K562 (cell line): ENCODE results near the gene GPR27. TPM values are rescaled to one million over a fixed set of nuclear protein-coding genes. Genes with fewer than 3 reads are reported as not detected.
A peak's percentile ranks its signal among the peaks of the same experiment; 100 is the strongest.

Source experiments
- FIP1L1 ChIP-seq: fragments of 200-400 bp; formaldehyde crosslinking; IDR thresholded peaks from 2 replicates; pipeline ENCODE4 v1.6.1; 2018; ENCODE audit warnings: mild to moderate bottlenecking, low read depth, low read length; ENCODE audit not compliant: poor library complexity, severe bottlenecking
- FOSL1 ChIP-seq: fragments of 200-800 bp; sonication (Bioruptor generic); conservative IDR thresholded peaks from 2 replicates; pipeline ENCODE4 v1.6.1; 2016; ENCODE audit warnings: missing genetic modification characterization, missing compliant biosample characterization
- JUND ChIP-seq, 2 experiments: IDR thresholded peaks; 2 replicates in 1 of 2; 3 replicates in 1 of 2; pipeline ENCODE4 v1.6.1; 2011; ENCODE audit warnings: borderline replicate concordance in 2 of 2, low read depth in 2 of 2, low read length in 2 of 2, improper control_type of control experiment in 1 of 2, missing biosample characterization in 1 of 2, missing genetic modification characterization in 1 of 2, missing genetic modification reagents in 1 of 2
- NFIX ChIP-seq: fragments of 250-450 bp; sonication (Bioruptor Pico); IDR thresholded peaks from 2 replicates; pipeline ENCODE4 v1.4.0; 2020; ENCODE audit warnings: low read depth, mild to moderate bottlenecking, moderate library complexity
- SPI1 ChIP-seq: IDR thresholded peaks from 2 replicates; pipeline ENCODE4 v1.6.1; 2011; ENCODE audit warnings: low read depth, low read length, control low read depth, borderline replicate concordance
- TGIF2 ChIP-seq: sonication (generic); formaldehyde crosslinking; IDR thresholded peaks from 2 replicates; pipeline ENCODE4 v1.8.1; 2022; ENCODE audit warnings: mild to moderate bottlenecking, missing genetic modification reagents, moderate library complexity
- USF1 ChIP-seq: sonication (generic); formaldehyde crosslinking; IDR thresholded peaks from 2 replicates; pipeline ENCODE4 v1.9.0; 2022; ENCODE audit warnings: mild to moderate bottlenecking, missing genetic modification reagents
- YY1 ChIP-seq, 3 experiments: IDR thresholded peaks; 2 replicates each; pipeline ENCODE4 v1.6.1; 2011; ENCODE audit warnings: low read length in 2 of 3, mild to moderate bottlenecking in 2 of 3, moderate library complexity in 2 of 3, borderline replicate concordance in 1 of 3, control low read depth in 1 of 3, low read depth in 1 of 3; ENCODE audit not compliant: insufficient read depth in 3 of 3, insufficient replicate concordance in 2 of 3, control insufficient read depth in 1 of 3, insufficient read length in 1 of 3; ENCODE audit errors: extremely low read depth in 1 of 3
- ZBTB7A ChIP-seq: IDR thresholded peaks from 2 replicates; pipeline ENCODE4 v1.6.1; 2011; ENCODE audit warnings: low read depth, mild to moderate bottlenecking, low read length, moderate library complexity, borderline replicate concordance; ENCODE audit not compliant: control insufficient read depth
- ZNF224 ChIP-seq: sonication (generic); formaldehyde crosslinking; IDR thresholded peaks from 2 replicates; pipeline ENCODE4 v1.8.0; 2022; ENCODE audit warnings: mild to moderate bottlenecking, missing genetic modification reagents
- polyA plus RNA-seq, 8 experiments: library from polyadenylated mRNA; depleted of rRNA in 4 of 8; stranded (reverse) in 5 of 8; unstranded in 3 of 8; fragments of >200 nt; fragmentation: Nextera tagmentation in 2 of 8; fragmentation: Illumina TruSeq in 1 of 8; extraction: Ambion mirVana in 2 of 8; extraction: Trizol in 1 of 8; gene quantifications; 2 replicates each; pipeline versions ENCODE4 v1.2.1 to v1.2.3, GENCODE V29; 2011 to 2014; ENCODE audit warnings: inconsistent platforms in 1 of 8, missing spikeins in 1 of 8
- total RNA-seq, 7 experiments: library from RNA; depleted of rRNA in 6 of 7; stranded (reverse); fragments of >200 nt in 6 of 7; fragmentation: Illumina TruSeq in 2 of 7; extraction: Trizol in 2 of 7; gene quantifications; 2 replicates each; pipeline versions ENCODE4 v1.2.1 to v1.2.3, GENCODE V29; 2011 to 2021; ENCODE audit warnings: low replicate concordance in 1 of 7
- TF ChIP-seq, protein P1 (sequence below), 2 experiments: fragments of 450-650 bp in 1 of 2; sonication (generic) in 1 of 2; formaldehyde crosslinking in 1 of 2; IDR thresholded peaks in 1 of 2; conservative IDR thresholded peaks in 1 of 2; 2 replicates each; pipeline versions ENCODE4 v1.6.1 to v1.8.1; 2016 to 2023; ENCODE audit warnings: mild to moderate bottlenecking in 2 of 2, moderate library complexity in 2 of 2, inconsistent platforms in 1 of 2, missing genetic modification reagents in 1 of 2
- TF ChIP-seq, protein P2 (sequence below): fragments of 450-650 bp; formaldehyde crosslinking; IDR thresholded peaks from 2 replicates; pipeline ENCODE4 v1.4.0; 2020; ENCODE audit warnings: mild to moderate bottlenecking, mixed read lengths

The GPR27 gene
- total and polyA plus RNA-seq, 9 of the 15 experiments (the other 6 are each of a cell fraction or from before 2014, with no cell fraction given) = not detected

GRCh38 chr3:71725271-71725991 lies 28.2 kb upstream of the GPR27 start, which contains the start of gene EIF4E3 (continued):
- TF ChIP-seq JUND (IDR thresholded peaks at IDR 0.05; ENCODE audit: borderline replicate concordance, low read depth, low read length) (peak; percentile 26; the same call in 1 of the 2 replicates), JUND (tag; IDR thresholded peaks at IDR 0.05; ENCODE audit: borderline replicate concordance, low read depth, low read length) (no peak), NFIX (CRISPR knock-in tag) (no peak), YY1 (IDR thresholded peaks at IDR 0.05; ENCODE audit: borderline replicate concordance in 1 of 3, control insufficient read depth in 1 of 3, extremely low read depth in 1 of 3, insufficient read depth in 3 of 3, insufficient read length in 1 of 3, insufficient replicate concordance in 2 of 3, low read depth in 1 of 3, low read length in 2 of 3) (peak in 1 of 3 experiments; percentile 77), FIP1L1 (no peak), ZBTB7A (peak; percentile 13; the same call in 1 of the 2 replicates), ZNF224 (CRISPR knock-in tag) (no peak), TGIF2 (CRISPR knock-in tag) (no peak), USF1 (0 out of 2 replicates have a peak, but pooled peaks have one; percentile 31), SPI1 (no peak), FOSL1 (tag) (peak; percentile 85)
- TF ChIP-seq, protein P1, sequence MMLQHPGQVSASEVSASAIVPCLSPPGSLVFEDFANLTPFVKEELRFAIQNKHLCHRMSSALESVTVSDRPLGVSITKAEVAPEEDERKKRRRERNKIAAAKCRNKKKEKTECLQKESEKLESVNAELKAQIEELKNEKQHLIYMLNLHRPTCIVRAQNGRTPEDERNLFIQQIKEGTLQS (IDR thresholded peaks at IDR 0.05) = no peak
- TF ChIP-seq, protein P1 (CRISPR knock-in tag; conservative IDR thresholded peaks at IDR 0.05) = no peak
- TF ChIP-seq, protein P2, sequence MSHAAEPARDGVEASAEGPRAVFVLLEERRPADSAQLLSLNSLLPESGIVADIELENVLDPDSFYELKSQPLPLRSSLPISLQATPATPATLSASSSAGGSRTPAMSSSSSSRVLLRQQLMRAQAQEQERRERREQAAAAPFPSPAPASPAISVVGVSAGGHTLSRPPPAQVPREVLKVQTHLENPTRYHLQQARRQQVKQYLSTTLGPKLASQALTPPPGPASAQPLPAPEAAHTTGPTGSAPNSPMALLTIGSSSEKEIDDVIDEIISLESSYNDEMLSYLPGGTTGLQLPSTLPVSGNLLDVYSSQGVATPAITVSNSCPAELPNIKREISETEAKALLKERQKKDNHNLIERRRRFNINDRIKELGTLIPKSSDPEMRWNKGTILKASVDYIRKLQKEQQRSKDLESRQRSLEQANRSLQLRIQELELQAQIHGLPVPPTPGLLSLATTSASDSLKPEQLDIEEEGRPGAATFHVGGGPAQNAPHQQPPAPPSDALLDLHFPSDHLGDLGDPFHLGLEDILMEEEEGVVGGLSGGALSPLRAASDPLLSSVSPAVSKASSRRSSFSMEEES = no peak
